DOHH2 (cell line): ENCODE data around the gene LYZL1.

Experiments
- EZH2phosphoT487 ChIP-seq: fragments of 200-600 bp; sonication (generic); IDR thresholded peaks from 2 replicates; pipeline ENCODE4 v1.6.1; 2017; ENCODE audit warnings: borderline replicate concordance, mild to moderate bottlenecking, antibody characterized with exemption, low read length, moderate library complexity, mixed read lengths
- TF ChIP-seq, protein P1 (sequence below): fragments of 200-600 bp; sonication (generic); IDR thresholded peaks from one replicate; pipeline ENCODE4 v1.5.1; 2014; ENCODE audit warnings: antibody characterized with exemption, mild to moderate bottlenecking, low read depth, low read length; ENCODE audit not compliant: poor library complexity, severe bottlenecking

GRCh38 chr10:29316308-29317026 lies 27.6 kb downstream of the LYZL1 start:
- TF ChIP-seq, protein P1, sequence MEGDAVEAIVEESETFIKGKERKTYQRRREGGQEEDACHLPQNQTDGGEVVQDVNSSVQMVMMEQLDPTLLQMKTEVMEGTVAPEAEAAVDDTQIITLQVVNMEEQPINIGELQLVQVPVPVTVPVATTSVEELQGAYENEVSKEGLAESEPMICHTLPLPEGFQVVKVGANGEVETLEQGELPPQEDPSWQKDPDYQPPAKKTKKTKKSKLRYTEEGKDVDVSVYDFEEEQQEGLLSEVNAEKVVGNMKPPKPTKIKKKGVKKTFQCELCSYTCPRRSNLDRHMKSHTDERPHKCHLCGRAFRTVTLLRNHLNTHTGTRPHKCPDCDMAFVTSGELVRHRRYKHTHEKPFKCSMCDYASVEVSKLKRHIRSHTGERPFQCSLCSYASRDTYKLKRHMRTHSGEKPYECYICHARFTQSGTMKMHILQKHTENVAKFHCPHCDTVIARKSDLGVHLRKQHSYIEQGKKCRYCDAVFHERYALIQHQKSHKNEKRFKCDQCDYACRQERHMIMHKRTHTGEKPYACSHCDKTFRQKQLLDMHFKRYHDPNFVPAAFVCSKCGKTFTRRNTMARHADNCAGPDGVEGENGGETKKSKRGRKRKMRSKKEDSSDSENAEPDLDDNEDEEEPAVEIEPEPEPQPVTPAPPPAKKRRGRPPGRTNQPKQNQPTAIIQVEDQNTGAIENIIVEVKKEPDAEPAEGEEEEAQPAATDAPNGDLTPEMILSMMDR = no peak
- TF ChIP-seq EZH2phosphoT487 = no peak
